HCT116 (cell line): ENCODE data around the gene DTX1. TPM values are rescaled to one million over a fixed set of nuclear protein-coding genes. Genes with fewer than 3 reads are reported as not detected.

Experiments used
- ATAC-seq: fragments of 200-7000 bp; cut with Tn5 transposase; 2 replicates; pipeline ENCODE4 v1.9.1; 2020; ENCODE audit warnings: mild to moderate bottlenecking, moderate library complexity
- BruUV-seq: library from RNA; stranded (reverse); fragments of 400-500 nt; replicated peaks from 2 replicates; lab custom pipeline; 2021; lab: Mats Ljungman, UMichigan
- CTCF ChIA-PET: fragments of 300-600 bp; sonication (Branson Sonifier 250); formaldehyde crosslinking; loops from one replicate; lab custom pipeline; 2021; ENCODE audit warnings: antibody characterized with exemption; lab: Charles Lee
- POLR2A ChIA-PET: fragments of 300-600, 350-600 bp; sonication (Branson Sonifier 250); formaldehyde crosslinking; loops from one replicate; lab custom pipeline; 2021; ENCODE audit warnings: antibody characterized with exemption; lab: Charles Lee
- RAD21 ChIA-PET, 2 experiments: fragments of 300-600 bp; sonication (Branson Sonifier 250); formaldehyde crosslinking; loops; one replicate each; lab custom pipeline; 2023; ENCODE audit warnings: low total read pairs in 2 of 2; ENCODE audit not compliant: uncharacterized antibody in 2 of 2, unreplicated experiment in 2 of 2, low non-redundant PET in 1 of 2; lab: Charles Lee
- DNase-seq: peaks from one replicate; pipeline ENCODE4 v3.0.0-alpha.2; 2010; ENCODE audit warnings: low read depth, low spot score
- H2AFZ ChIP-seq: fragments of 200-600 bp; shearing (Covaris generic), sonication (generic); 2 replicates; pipeline ENCODE4 v1.6.1; 2017; ENCODE audit warnings: low read depth, mixed run types, mixed read lengths, antibody characterized with exemption, low read length; ENCODE audit not compliant: poor library complexity, severe bottlenecking
- H3K27ac ChIP-seq: 2 replicates; pipeline ENCODE4 v1.5.1; 2012; ENCODE audit warnings: low read depth, low read length
- H3K27me3 ChIP-seq: fragments of 200-600 bp; sonication (generic); 2 replicates; pipeline ENCODE4 v1.6.1; 2016; ENCODE audit warnings: mixed run types, low read length, mixed read lengths; ENCODE audit not compliant: insufficient read depth
- H3K36me3 ChIP-seq, 2 experiments: fragments of 200-500 bp in 1 of 2; fragments of 200-600 bp in 1 of 2; sonication (Bioruptor generic) in 1 of 2; sonication (generic) in 1 of 2; 2 replicates each; pipeline versions ENCODE4 v1.5.1 to v1.6.1; 2014 to 2016; ENCODE audit warnings: low read length in 2 of 2, inconsistent platforms in 1 of 2, mixed read lengths in 1 of 2, mixed run types in 1 of 2; ENCODE audit not compliant: insufficient read depth in 2 of 2, control insufficient read depth in 1 of 2
- H3K4me1 ChIP-seq, 2 experiments: fragments of 200-600 bp in 1 of 2; sonication (generic) in 1 of 2; 2 replicates each; pipeline versions ENCODE4 v1.5.1 to v1.6.1; 2012 to 2017; ENCODE audit warnings: low read length in 2 of 2, inconsistent platforms in 1 of 2, mild to moderate bottlenecking in 1 of 2, mixed read lengths in 1 of 2, mixed run types in 1 of 2, moderate library complexity in 1 of 2; ENCODE audit not compliant: insufficient read depth in 2 of 2, control insufficient read depth in 1 of 2
- H3K4me2 ChIP-seq: fragments of 200-600 bp; sonication (generic); 2 replicates; pipeline ENCODE4 v1.6.1; 2017; ENCODE audit warnings: mixed run types, low read length, mixed read lengths
- H3K4me3 ChIP-seq, 2 experiments: fragments of 200-600 bp in 1 of 2; sonication (generic) in 1 of 2; replicated peaks in 1 of 2; 2 replicates each; pipeline ENCODE4 v1.5.1; 2011 to 2016; ENCODE audit warnings: low read length in 2 of 2, control low read depth in 1 of 2, low read depth in 1 of 2, mild to moderate bottlenecking in 1 of 2, mixed read lengths in 1 of 2, mixed run types in 1 of 2
- H3K79me2 ChIP-seq: fragments of 200-600 bp; sonication (generic); 2 replicates; pipeline ENCODE4 v1.6.1; 2017; ENCODE audit warnings: mild to moderate bottlenecking, mixed run types, low read length, moderate library complexity, mixed read lengths; ENCODE audit not compliant: insufficient read depth
- H3K9ac ChIP-seq: fragments of 200-600 bp; sonication (generic); 2 replicates; pipeline ENCODE4 v1.6.1; 2016; ENCODE audit warnings: low read length, mixed read lengths
- H3K9me2 ChIP-seq: fragments of 200-600 bp; sonication (generic), shearing (Covaris generic); 2 replicates; pipeline ENCODE4 v1.6.1; 2017; ENCODE audit warnings: mixed run types, mild to moderate bottlenecking, moderate library complexity; ENCODE audit not compliant: insufficient read depth
- H3K9me3 ChIP-seq, 2 experiments: fragments of 200-500 bp in 1 of 2; fragments of 200-600 bp in 1 of 2; sonication (Bioruptor generic) in 1 of 2; sonication (generic) in 1 of 2; 2 replicates each; pipeline ENCODE4 v1.6.1; 2014 to 2017; ENCODE audit warnings: low read length in 2 of 2, mixed read lengths in 2 of 2, inconsistent platforms in 1 of 2, low read depth in 1 of 2, mild to moderate bottlenecking in 1 of 2, mixed run types in 1 of 2, moderate library complexity in 1 of 2; ENCODE audit not compliant: control insufficient read depth in 1 of 2, insufficient read depth in 1 of 2
- H4K20me1 ChIP-seq: fragments of 200-600 bp; sonication (generic), shearing (Covaris generic); 2 replicates; pipeline ENCODE4 v1.6.1; 2017; ENCODE audit warnings: mixed run types, mild to moderate bottlenecking, moderate library complexity; ENCODE audit not compliant: insufficient read depth
- ATF3 ChIP-seq: IDR thresholded peaks from 2 replicates; pipeline ENCODE4 v1.6.1; 2012
- CBX3 ChIP-seq: IDR thresholded peaks from 2 replicates; pipeline ENCODE4 v1.6.1; 2012; ENCODE audit warnings: low read depth
- CEBPB ChIP-seq: IDR thresholded peaks from 2 replicates; pipeline ENCODE4 v1.6.1; 2012; ENCODE audit warnings: low read depth
- EGR1 ChIP-seq: IDR thresholded peaks from 2 replicates; pipeline ENCODE4 v1.6.1; 2012; ENCODE audit warnings: low read depth
- ELF1 ChIP-seq: IDR thresholded peaks from 2 replicates; pipeline ENCODE4 v1.6.1; 2012; ENCODE audit warnings: low read depth, borderline replicate concordance
- EZH2 ChIP-seq: fragments of 200-600 bp; sonication (generic); IDR thresholded peaks from 2 replicates; pipeline ENCODE4 v1.6.1; 2017; ENCODE audit warnings: antibody characterized with exemption, mixed run types
- EZH2phosphoT487 ChIP-seq: fragments of 200-600 bp; IDR thresholded peaks from 2 replicates; pipeline ENCODE4 v1.6.1; 2018; ENCODE audit warnings: antibody characterized with exemption, borderline replicate concordance
- FOSL1 ChIP-seq: IDR thresholded peaks from 2 replicates; pipeline ENCODE4 v1.6.1; 2012; ENCODE audit warnings: low read depth
- POLR2A ChIP-seq: IDR thresholded peaks from 2 replicates; pipeline ENCODE4 v1.7.0; 2011; ENCODE audit warnings: borderline replicate concordance; ENCODE audit not compliant: insufficient read depth, insufficient read length; ENCODE audit errors: extremely low read depth
- REST ChIP-seq: IDR thresholded peaks from 2 replicates; pipeline ENCODE4 v1.6.1; 2012; ENCODE audit warnings: low read depth
- SIN3A ChIP-seq: IDR thresholded peaks from 2 replicates; pipeline ENCODE4 v1.6.1; 2012; ENCODE audit warnings: low read depth
- SP1 ChIP-seq: IDR thresholded peaks from 2 replicates; pipeline ENCODE4 v1.6.1; 2012; ENCODE audit warnings: low read depth
- SRF ChIP-seq: IDR thresholded peaks from 2 replicates; pipeline ENCODE4 v1.6.1; 2012; ENCODE audit warnings: low read depth
- ZBTB33 ChIP-seq: IDR thresholded peaks from 2 replicates; pipeline ENCODE4 v1.6.1; 2011; ENCODE audit warnings: mild to moderate bottlenecking, low read length, moderate library complexity; ENCODE audit not compliant: insufficient replicate concordance; ENCODE audit errors: extremely low read depth
- ZFX ChIP-seq: fragments of 450-650 bp; IDR thresholded peaks from 2 replicates; pipeline ENCODE4 v1.6.1; 2017
- ZNF274 ChIP-seq: fragments of 200-500 bp; sonication (Bioruptor generic); IDR thresholded peaks from 2 replicates; pipeline ENCODE4 v1.6.1; 2014; ENCODE audit warnings: mild to moderate bottlenecking, low read depth, low read length, inconsistent platforms
- intact Hi-C: fragments of 100-400 bp; cut with micrococcal nuclease; formaldehyde crosslinking; loops from 2 replicates; pipeline ENCODE4 v1.10.0; 2022
- total RNA-seq: library from RNA; stranded (reverse); gene quantifications from one replicate; pipeline ENCODE4 v1.2.1, GENCODE V29; 2021; ENCODE audit not compliant: unreplicated experiment

Gene DTX1
- total RNA-seq, 1 experiment from 2014 or later: not detected

- intact Hi-C loops: no loop called here
- DNase-seq (no peak), ATAC-seq (no peak)
- H3K4me2 ChIP-seq: no peak overlapping the region
- CTCF ChIA-PET: no interaction called here
- H3K27ac ChIP-seq: no peak overlapping the region
- no peak overlapping the region for H2AFZ ChIP-seq
- BruUV-seq: no TSS peak
- H3K27me3 ChIP-seq: peaks cover 6% of the 10 kb centered on the region; the same call in 1 of the 2 replicates
- no peaks in the 10 kb centered on the region for H3K36me3 ChIP-seq
- H3K4me3 ChIP-seq: no peak overlapping the region
- no peaks in the 10 kb centered on the region for H4K20me1 ChIP-seq
- H3K9me2 ChIP-seq: no peaks in the 10 kb centered on the region
- H3K4me1 ChIP-seq: peaks cover 6 to 16% of the 10 kb centered on the region in 2 experiments; a peak in 3 of 4 replicates
- H3K9me3 ChIP-seq: no peaks in the 10 kb centered on the region
- H3K9ac ChIP-seq: no peak overlapping the region
- no peaks in the 10 kb centered on the region for H3K79me2 ChIP-seq
- RAD21 ChIA-PET: no interaction called here
- POLR2A ChIA-PET: no interaction called here
- TF ChIP-seq SIN3A: no peak
These were observed 15.0 kb upstream of the DTX1 start for GRCh38 chr12:113041560-113041959.

- ATAC-seq: no peak
- CTCF ChIA-PET: no interaction called here
- H3K9me3 ChIP-seq: no peaks in the 10 kb centered on the region
- H3K9me2 ChIP-seq: no peaks in the 10 kb centered on the region
- H3K27me3 ChIP-seq: peaks cover 6% of the 10 kb centered on the region; the same call in 1 of the 2 replicates
- TF ChIP-seq CEBPB: no peak
- TF ChIP-seq EGR1: no peak
- TF ChIP-seq ELF1: no peak
- no peak for TF ChIP-seq ZNF274
- no peak for TF ChIP-seq ATF3
- TF ChIP-seq REST: no peak
- TF ChIP-seq POLR2A: no peak
- no peak for TF ChIP-seq FOSL1
- no peak for TF ChIP-seq CBX3
- TF ChIP-seq ZFX: no peak
- no peak for TF ChIP-seq ZBTB33
- TF ChIP-seq EZH2: no peak
- no peak for TF ChIP-seq SRF
- TF ChIP-seq EZH2phosphoT487: no peak
- no peak for TF ChIP-seq SP1
- H3K9ac ChIP-seq: no peak overlapping the region
- peaks cover 6 to 16% of the 10 kb centered on the region in 2 experiments; a peak in 3 of 4 replicates for H3K4me1 ChIP-seq
- H2AFZ ChIP-seq: no peak overlapping the region
- intact Hi-C loops: no loop called here
- BruUV-seq: no TSS peak
- RAD21 ChIA-PET: no interaction called here
- no peak overlapping the region for H3K4me3 ChIP-seq
- POLR2A ChIA-PET: no interaction called here
- H3K36me3 ChIP-seq: no peaks in the 10 kb centered on the region
- no peaks in the 10 kb centered on the region for H3K79me2 ChIP-seq
- H3K27ac ChIP-seq: no peak overlapping the region
- H4K20me1 ChIP-seq: no peaks in the 10 kb centered on the region
- no peak for DNase-seq
- H3K4me2 ChIP-seq: no peak overlapping the region
These were observed 13.3 kb upstream of the DTX1 start for GRCh38 chr12:113043240-113043639.
